Midbrain (tissue), 1 donor: Measurements from ENCODE around the gene HABP4.
A peak's percentile ranks its signal among the peaks of the same experiment; 100 is the strongest.

Source experiments
- DNase-seq: peaks from one replicate; lab custom pipeline; 2025; lab: John Stamatoyannopoulos, UW

Gene HABP4

DNA sequence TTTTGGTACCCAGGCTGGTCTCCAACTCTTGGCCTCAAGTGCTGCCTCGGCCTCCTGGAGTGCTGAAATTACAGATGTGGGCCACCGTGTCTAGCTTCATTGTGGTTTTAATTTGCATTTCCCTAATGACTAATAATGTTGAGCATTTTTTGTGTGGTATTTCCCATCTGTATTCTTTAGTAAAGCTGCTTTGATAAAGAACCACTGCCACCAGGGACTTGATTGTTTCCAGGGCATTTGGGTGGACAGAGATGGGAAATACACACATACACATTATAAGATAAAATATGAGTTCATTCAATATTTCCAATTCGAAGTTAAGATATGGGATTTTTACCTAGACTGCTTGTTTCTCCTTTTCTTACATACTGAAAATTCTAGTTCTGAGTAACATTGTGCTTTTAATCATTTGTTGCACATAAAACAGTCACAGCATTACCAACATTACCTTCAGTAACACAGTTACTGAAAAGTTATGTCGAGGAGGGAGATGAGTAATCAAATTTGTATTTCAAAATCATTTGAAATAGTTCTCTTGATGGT is 28.9 kb downstream of the HABP4 start:
- no peak for DNase-seq

DNA sequence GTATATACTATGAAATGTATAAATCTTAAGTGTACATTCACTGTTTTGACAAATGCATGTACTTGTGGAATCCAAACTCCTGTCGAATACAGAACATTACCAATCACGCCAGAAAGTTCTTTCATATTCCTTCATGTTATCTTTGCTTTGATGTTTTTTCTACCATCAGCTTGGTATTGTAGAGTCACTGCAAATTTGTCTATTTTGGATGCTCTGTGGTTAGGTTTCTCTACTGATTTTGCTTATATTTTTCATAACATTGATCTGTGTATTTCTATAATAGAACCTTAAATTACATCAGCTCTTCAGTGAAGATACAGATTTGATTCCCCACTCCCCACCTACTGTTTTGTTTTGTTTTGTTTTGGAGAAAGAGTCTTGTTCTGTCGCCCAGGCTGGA is 30.8 kb downstream of the HABP4 start:
- no peak for DNase-seq

DNA sequence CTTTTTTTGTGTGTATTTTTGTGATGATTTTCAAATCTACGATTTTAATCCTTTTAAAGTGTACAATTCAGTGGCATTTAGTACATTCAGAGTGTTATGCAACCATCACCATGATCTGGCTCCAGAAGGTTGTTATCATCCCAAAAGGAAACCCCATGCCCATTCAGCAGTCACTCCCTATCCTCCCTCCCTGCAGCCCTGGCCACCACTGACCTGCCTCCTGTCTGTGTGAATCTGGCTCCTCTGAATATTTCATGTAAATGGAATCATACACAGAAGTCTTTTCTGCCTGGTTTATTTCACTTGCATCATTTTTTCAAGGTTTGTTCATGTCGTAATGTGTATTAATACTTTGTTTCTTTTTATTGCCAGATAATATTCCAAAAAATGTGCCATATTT is 32.5 kb downstream of the HABP4 start:
- no peak for DNase-seq

DNA sequence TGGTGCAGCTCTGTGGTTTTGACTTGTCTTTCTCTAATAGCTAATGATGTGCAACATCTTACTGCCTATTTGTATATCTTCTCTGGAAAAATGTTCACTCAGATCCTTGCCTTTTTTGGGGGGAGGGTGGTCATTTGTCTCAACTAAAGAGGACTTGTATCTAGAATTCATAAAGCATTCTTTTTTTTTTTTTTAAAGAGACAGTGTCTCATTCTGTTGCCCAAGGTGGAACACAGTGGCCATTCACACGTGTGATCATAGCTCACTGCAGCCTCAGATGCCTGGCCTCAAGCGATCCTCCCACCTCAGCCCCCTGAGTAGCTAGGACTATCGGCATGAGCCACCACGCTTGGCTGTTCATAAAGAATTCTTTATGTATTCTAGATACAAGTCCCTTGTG is 33.2 kb downstream of the HABP4 start:
- no peak for DNase-seq

DNA sequence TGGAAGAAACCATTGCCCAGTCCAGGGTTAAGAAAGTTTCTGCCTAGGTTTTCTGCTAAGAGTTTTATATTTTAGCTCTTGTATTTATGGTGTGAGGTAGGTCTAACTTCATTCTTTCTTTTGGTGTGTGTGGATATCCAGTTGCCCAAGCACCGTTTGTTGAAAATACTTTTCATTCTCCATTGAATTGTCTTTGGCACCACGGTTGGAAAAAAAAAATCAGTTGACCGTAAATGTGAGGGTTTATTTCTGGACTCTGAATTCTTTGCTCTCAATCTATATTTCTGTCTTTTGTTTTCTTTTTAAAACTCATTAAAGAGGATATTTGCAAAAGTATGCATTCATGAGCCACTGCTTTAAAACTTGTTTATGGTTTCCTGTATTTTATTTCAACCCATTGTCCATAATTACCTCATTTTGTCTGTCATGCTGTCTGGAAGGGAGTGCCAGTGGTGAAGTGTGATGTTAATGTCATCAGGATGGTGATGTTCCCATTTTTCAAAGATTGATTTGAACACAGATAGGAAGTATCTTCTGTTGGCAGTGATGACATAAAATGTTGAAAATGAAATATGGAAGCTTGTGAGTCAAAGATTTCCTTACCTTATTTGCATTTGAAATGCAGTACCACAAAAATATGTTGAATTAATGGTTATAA is 33.9 kb downstream of the HABP4 start:
- no peak for DNase-seq

DNA sequence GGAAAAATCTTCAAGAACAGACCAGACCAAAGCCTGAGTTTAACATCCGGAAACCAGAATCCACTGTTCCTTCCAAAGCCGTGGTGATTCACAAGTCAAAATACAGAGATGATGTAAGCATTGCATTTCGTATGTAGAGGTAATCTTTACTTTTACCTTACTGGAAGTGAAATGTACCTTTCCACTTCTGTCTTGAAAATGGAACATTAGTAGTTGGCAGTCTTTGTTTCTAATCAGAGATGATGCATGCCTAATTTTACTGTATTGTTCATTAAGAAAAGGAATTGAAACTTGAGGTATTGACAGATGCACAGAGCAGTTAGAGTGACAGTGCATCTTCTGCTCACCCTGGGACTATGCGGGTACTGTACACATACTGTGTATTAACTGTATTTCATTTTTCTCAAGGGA is 34.6 kb downstream of the HABP4 start:
- no peak for DNase-seq

DNA sequence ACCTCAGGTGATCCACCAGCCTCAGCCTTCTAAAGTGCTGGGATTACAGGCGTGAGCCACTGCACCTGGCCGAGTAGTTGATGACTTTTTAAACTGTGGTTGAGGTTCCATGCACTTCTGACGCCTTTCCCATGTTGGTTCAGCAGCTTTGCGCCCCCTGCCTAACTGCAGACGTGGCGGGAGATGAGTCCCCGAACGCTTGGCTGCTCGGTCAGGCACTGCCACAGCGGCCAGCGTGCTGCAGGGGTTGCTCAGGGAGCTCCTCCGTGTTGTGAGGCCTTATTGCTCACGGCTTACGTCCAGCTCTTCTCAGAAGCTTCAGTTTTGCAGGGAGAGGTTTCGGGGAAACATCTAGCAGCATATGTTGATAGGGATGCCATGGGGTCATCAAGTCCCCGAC is 35.3 kb downstream of the HABP4 start:
- no peak for DNase-seq

DNA sequence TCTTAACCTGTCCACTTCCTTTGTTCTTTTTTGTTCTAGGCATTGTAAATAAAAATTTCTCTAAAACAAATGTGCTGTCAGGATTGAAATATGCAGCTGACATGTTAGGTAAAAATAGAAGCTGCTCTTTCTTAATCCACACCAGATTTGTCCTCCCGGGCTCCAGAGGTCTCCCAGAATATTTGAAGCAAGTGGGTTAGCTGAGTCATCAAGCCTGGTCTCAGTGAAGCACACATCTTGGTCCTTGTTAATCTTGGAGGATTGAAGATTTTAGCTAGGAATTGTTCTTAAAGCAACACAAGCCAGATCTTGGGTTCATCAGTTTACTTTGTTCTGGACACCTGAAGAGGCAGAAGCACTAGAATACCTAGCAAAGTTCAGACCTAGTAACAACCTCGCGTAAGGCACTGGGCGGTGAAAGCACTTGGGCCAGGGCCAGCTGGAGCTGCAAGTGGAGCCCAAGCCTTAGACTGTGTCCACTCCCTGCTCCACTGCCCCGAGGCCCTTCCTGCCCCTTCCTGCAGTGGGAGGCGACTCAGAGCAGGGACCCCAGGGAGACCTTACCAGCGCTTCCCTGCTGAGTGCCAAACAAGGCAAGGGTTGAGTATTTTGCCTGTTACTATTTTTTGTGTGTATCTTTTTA is 36.5 kb downstream of the HABP4 start:
- peak; percentile 43 for DNase-seq

DNA sequence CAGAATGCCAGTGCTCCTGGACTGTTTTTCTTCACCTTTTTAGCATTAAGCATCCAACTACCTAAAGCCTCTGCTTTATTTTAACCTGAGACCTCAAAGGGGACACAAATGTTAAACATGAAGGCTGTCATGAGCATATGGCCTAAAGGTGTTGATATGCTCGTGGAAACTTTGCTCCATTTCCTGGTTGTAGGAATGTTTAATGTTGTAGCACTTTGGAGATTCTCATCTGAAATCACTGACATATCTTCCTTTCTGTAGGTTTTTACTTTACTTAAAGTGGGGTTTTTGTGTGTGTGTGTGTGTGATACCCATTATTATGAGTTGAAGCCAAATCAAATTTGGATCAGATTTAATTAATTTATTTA is 37.0 kb downstream of the HABP4 start:
- no peak for DNase-seq

DNA sequence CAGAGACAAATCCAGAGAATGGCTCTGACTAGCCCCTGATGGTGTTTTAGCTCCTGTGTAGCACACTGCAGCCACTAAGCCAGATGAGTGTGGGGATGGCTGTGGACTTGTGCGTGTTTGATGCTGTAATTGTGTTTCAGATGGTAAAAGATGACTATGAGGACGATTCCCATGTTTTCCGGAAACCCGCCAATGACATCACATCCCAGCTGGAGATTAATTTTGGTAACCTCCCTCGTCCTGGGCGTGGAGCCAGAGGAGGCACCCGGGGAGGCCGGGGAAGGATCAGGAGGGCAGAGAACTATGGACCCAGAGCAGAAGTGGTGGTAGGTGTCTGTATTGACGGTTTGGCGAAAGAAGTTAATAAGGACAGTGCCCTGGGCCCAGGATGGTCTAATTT is 38.0 kb downstream of the HABP4 start:
- DNase-seq = no peak

DNA sequence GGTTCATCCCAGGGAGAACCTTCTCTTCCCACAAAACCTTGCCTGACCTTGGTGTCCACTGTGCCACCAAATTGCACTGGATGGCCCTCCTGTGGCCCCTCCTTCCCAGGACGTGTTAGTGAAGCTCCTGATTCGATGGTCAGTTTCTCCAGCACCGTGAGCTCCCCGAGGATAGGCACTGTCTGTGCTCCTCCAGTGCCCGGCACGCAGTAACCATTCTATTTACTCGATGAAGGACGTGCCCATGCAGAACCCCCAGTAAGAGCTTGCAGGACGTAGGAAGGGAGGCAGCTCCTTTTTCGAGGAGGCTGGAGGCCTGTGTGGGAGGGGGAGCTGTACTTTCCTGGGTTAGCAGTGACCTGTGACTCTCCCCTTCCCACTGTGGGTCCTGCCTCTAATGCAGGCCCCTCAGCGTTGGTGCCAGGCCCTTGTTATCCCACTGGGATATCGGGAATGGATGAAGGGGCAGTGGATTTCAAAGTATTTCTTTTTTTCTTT is 39.6 kb downstream of the HABP4 start:
- DNase-seq = no peak

DNA sequence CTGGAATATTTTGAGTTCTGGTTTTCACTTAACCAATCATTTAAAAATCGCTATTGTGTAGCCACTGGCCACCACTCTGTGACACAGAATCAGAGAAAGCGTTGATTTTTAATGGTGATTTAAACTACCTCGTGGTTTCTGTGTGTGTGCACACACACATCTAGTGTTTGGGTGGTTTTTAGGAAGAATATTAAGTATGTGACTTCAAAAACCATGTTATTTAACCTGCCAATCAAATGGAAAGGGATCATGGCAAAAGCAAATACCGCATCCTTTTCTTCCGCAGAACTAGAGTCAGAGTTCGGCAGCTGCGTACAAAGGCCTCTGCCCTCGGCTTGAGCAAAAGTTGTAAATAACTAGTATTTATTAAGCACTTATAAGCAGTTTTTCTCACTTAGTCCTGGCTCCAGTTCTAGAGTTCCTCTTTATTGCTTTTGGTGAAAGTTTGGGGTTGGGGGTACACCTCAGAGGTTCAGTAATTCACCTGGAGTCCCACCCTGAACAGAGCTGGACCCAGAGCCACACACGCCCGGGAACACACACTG is 40.6 kb downstream of the HABP4 start:
- DNase-seq = no peak

DNA sequence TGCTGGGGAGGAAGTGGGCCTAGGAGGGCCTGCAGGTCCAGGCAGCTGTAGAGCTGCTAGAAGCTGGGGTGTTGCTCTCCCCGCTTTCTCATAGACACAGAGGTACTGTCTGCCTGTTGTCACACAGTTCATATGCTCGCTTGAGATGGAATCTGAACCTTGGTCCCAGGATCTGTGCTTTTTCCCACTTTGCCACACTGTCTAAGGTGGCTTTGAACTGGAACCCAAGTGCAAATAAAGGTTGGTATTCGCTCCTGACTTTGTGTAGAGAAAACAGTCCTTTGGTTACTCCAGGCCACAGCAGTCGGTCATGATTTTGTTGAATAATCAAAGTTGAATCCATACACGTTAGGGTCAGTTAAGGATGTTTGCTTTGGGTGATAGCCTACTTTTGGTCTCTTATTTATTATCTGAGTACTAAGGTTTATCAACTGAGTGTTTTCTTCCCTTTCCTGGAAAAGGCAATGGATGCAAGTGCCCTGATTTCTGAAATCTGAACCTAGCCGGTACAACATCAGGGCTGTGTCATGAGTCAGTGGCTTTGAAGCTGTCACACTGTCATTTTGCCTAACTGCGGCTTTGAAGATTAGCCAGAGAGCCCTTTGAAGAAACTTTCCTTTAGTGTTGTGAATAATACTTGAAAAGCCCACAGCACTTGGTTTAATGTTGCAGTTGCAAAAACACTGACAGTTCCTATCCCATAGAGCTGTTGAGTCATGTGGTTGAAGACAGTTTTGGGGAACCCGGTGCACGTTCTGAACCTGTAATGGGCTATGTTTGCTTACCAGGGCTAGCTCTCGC is 41.3 kb downstream of the HABP4 start:
- DNase-seq = no peak

DNA sequence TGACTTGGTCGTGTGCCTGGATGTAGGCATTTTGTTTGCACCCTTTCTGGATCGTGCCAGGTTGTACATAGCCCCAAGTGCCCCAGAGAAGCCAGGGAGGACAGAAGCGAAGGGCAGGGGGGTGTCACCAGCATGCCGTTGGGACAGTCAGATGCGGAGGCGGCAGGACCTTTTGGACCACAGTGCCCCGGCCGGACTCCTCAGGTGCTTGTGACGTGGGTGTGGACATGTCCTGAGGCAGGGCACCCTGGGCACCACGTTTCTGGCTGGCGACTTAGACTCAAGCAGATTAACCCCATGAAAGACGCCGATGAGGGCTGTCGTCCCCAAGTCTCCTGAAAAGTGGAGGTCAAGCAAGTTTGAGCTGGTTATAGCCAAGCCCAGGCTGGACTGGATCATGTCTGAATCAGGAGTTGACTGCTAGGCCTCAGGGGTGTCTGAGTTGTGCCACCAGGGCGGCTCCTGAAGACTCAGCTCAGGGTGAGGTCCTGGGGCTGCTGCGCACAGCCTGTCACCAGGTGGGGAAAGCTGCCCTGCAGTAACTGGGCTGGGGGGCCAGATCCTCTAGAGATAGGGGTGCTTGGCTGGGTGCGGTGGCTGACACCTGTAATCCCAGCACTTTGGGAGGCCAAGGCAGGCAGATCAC is 42.0 kb downstream of the HABP4 start:
- no peak for DNase-seq

DNA sequence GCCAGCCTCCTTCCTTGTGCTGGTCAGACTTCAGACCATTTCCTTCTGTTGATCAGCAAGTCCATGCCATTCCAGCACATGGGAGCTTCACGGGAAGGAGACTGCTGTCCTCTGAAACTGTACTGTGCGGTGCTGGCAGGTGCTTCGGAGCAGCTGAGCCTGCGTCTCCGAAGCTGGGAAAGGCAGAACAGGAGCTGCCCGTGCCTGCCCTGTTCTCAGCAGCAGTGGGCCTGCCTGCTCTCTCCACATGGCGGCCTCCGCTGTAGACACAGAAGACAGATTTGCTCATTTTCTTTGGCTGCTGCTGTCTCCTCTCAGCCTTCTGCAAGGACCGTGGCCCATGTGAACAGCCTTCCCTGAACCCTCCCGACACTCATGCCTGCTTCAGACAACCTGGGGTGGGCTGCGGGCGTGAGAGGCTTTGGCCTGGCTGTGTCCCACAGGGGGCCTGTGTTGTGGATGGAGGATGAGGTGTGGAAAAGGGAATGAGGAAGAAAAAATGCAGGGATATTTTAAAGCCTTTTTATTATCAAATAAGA is 43.1 kb downstream of the HABP4 start:
- no peak for DNase-seq

DNA sequence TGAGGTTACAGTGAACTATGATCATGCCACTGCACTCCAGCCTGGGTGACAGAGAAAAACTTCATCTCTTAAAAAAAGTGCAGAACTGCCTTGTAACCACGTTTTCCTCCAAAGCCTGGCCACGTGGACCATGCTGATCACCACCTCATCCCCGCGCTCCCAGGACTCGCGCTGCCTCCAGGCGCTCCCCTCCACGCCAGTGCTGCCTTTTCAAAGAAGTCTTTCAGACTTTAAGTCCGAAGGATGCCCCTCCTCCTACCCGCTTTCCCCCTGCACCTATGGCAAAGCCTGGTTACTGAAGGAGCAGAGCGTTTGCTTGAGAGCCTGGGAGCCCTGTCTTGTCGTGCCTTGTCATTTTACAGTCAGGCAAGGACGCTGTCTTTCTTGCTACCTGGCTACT is 43.8 kb downstream of the HABP4 start:
- DNase-seq = no peak

DNA sequence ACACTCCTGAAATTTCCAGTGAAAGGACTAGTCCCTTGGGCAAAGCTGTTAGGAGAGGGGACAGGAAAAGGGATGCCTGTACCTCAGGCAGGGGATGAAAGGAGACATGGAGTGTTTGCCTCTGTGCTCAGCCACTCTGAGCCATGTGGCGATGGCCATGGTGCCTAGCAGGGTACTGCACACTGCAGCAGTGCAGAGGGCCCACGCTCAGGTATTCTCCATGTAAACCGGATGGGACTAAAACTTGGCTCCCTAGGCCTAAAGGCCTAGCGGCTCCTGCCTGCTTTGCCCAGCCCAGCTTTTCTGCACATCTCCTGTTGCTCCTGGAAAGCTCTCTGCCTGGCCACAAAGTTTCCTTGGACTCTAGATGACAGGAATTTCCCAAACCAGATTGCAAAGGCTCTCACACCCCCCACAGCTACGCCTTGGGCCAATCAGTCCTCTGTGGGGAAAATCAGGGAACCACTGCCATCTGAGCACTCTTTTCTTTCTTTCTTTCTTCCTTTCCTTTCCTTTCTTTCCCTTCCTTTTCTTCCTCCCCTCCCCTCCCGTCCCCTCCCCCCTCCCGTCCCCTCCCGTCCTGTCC is 44.3 kb downstream of the HABP4 start:
- no peak for DNase-seq

DNA sequence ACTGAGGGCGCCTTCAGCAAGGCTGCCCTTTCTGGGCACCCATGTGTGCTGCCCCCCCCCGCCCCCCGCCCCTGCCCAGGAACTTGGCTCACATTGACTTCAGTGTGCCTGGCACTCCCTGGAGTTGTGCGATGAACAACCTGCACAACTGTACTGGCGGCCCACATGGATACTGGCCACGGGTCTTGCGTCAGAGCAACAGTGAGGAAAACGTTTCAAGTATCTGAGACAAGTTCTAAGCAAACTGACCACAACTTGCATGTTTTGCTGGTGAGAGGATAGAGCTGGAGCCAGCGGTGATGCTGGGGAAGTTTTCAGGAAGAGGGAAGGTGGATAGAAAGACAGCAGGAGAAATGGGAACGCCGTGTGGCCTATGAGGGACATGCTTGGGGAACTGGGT is 45.4 kb downstream of the HABP4 start:
- no peak for DNase-seq

DNA sequence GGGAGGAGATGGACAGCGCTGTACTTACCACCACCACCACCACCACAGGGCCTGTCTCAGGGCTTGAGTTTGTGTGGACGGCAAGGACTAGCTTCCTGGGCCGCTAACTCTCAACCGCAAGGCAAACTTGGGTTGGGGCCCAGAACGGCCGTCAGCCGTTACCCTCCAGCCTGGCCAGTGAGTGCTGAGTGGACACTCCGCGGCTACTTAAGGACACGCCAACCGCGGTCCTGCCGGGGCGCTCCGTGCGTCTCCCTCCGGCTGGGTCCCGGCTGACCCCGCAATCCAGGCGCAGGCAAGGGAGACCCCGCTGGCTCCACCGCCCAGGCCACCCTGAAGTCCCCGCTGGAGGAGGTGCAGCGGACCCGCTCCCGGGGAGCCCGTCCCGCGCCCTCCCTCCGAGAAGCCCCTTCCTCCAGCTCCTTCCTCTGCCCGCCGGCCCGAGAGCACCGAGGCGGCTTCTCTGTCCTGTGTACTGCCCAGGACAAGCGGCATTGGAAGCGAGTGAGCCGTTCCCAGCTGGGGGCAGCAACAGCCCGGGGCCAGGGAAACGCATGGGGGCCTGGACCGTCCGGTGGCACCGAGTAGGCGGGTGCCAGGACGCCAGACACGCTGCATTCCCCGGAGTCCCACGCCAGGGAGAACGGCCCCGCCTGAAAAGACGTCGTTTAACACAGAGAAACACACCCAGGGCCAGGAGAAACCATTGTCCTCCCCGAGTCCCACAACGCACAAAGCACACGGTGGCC is 46.6 kb downstream of the HABP4 start:
- DNase-seq = no peak

DNA sequence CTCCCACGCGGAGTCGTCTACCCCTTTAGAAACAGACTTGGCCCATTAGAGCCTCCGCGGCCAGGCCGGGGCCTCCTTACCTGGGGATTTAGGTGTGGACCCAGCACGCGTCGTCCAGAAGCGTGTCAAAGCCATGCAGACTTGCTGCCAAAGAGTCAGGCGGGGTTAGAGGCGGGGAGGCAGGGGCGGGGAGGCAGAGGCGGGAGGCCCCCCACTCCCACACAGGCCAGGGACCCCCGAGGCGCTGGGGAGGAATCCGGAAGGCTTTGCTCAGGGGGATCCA is 47.1 kb downstream of the HABP4 start:
- DNase-seq = no peak

DNA sequence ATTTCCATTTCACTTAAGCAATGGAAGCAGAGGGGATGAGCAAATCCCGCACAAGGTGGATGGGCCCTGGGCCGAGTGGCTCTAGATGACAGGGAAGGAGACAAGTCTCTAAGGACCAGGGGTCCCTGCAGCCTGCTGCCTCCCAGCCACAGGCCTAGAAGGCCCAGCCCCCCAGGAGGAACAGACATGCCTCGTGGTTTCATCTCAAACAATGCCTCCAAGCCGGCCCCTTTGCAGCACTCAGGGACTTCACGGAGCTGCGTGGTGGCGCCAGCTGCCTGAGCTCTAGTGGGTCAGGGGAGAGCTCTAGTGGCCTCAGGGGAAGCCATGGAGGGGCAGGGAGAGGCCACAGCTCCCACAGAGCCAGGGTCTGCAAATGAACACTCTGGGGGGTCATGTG is 48.8 kb downstream of the HABP4 start:
- DNase-seq = no peak
